GM19023 (cell line): ENCODE results near the gene ESR1.
"Not testable (repeated sequence)": the region's sequence is repeated elsewhere in the genome, so short reads cannot be mapped to it uniquely, and the experiment has no call there.

Source experiments
- ATAC-seq: cut with Tn5 transposase; IDR thresholded peaks from one replicate; pipeline ENCODE4 v1.9.1; 2021; ENCODE audit warnings: mild to moderate bottlenecking, moderate library complexity; ENCODE audit not compliant: unreplicated experiment

ESR1 gene

GRCh38 chr6:152049502-152049901 is 242.0 kb downstream of the ESR1 start:
- no peak for ATAC-seq

GRCh38 chr6:152050451-152051195 is 243.1 kb downstream of the ESR1 start:
- no peak for ATAC-seq

- no peak for ATAC-seq
Observed at GRCh38 chr6:152052061-152052460, 244.6 kb downstream of the ESR1 start.

- no peak for ATAC-seq
Observed at GRCh38 chr6:152053332-152053731, 245.8 kb downstream of the ESR1 start.

GRCh38 chr6:152054441-152054840 is 247.0 kb downstream of the ESR1 start:
- ATAC-seq, result no peak

GRCh38 chr6:152055517-152055916 is 248.0 kb downstream of the ESR1 start:
- ATAC-seq, result no peak

- no peak for ATAC-seq
Observed at GRCh38 chr6:152057832-152058498, 250.5 kb downstream of the ESR1 start.

GRCh38 chr6:152059909-152060308 is 252.4 kb downstream of the ESR1 start:
- no peak for ATAC-seq

- no peak for ATAC-seq
Observed at GRCh38 chr6:152062476-152062875, 255.0 kb downstream of the ESR1 start.

- no peak for ATAC-seq
Observed at GRCh38 chr6:152063170-152063921, 255.9 kb downstream of the ESR1 start.

- ATAC-seq, result no peak
Observed at GRCh38 chr6:152068622-152069261, 261.3 kb downstream of the ESR1 start.

- ATAC-seq, result no peak
Observed at GRCh38 chr6:152070556-152070955, 263.1 kb downstream of the ESR1 start.

GRCh38 chr6:152071318-152071717 is 263.8 kb downstream of the ESR1 start:
- ATAC-seq, result no peak

- no peak for ATAC-seq
Observed at GRCh38 chr6:152071843-152072242, 264.4 kb downstream of the ESR1 start.

GRCh38 chr6:152076242-152076641 is 268.8 kb downstream of the ESR1 start:
- not testable (repeated sequence) for ATAC-seq

GRCh38 chr6:152078001-152078400 is 270.5 kb downstream of the ESR1 start:
- ATAC-seq, result no peak

GRCh38 chr6:152078804-152079203 is 271.3 kb downstream of the ESR1 start:
- no peak for ATAC-seq

- no peak for ATAC-seq
Observed at GRCh38 chr6:152085451-152085921, 278.0 kb downstream of the ESR1 start.

GRCh38 chr6:152086223-152086873 is 278.9 kb downstream of the ESR1 start:
- no peak for ATAC-seq

- ATAC-seq, result no peak
Observed at GRCh38 chr6:152087096-152087495, 279.6 kb downstream of the ESR1 start.

- no peak for ATAC-seq
Observed at GRCh38 chr6:152087701-152088100, 280.2 kb downstream of the ESR1 start.
